HepG2 (cell line): ENCODE results near the gene KTI12. TPM values are rescaled to one million over a fixed set of nuclear protein-coding genes. Genes with fewer than 3 reads are reported as not detected.

Source experiments
- ARID5B ChIP-seq: IDR thresholded peaks from 2 replicates; pipeline ENCODE4 v1.4.0; 2020; ENCODE audit warnings: mild to moderate bottlenecking, missing genetic modification reagents
- ATF7-NPFF ChIP-seq: sonication (generic); formaldehyde crosslinking; IDR thresholded peaks from 2 replicates; pipeline ENCODE4 v1.8.1; 2023; ENCODE audit warnings: mild to moderate bottlenecking, low read depth, missing genetic modification reagents, moderate library complexity
- CCDC6 ChIP-seq: sonication (generic); formaldehyde crosslinking; IDR thresholded peaks from 2 replicates; pipeline ENCODE4 v1.8.1; 2022; ENCODE audit warnings: mild to moderate bottlenecking, missing genetic modification reagents, moderate library complexity
- FIP1L1 ChIP-seq: fragments of 200-400 bp; formaldehyde crosslinking; IDR thresholded peaks from 2 replicates; pipeline ENCODE4 v1.6.1; 2018; ENCODE audit warnings: low read depth, mild to moderate bottlenecking, low read length, moderate library complexity, borderline replicate concordance; ENCODE audit not compliant: insufficient read depth
- HDAC2 ChIP-seq: sonication (generic); formaldehyde crosslinking; IDR thresholded peaks from 2 replicates; pipeline ENCODE4 v1.4.0; 2020; ENCODE audit warnings: missing genetic modification reagents
- HNRNPUL1 ChIP-seq: fragments of 200-400 bp; formaldehyde crosslinking; IDR thresholded peaks from 2 replicates; pipeline ENCODE4 v1.6.1; 2017; ENCODE audit warnings: low read depth, mild to moderate bottlenecking, low read length, moderate library complexity
- MED13 ChIP-seq: sonication (generic); formaldehyde crosslinking; IDR thresholded peaks from 2 replicates; pipeline ENCODE4 v1.5.0; 2020; ENCODE audit warnings: missing genetic modification reagents
- MIER3 ChIP-seq: IDR thresholded peaks from 2 replicates; pipeline ENCODE4 v1.6.1; 2016; ENCODE audit warnings: missing compliant biosample characterization, borderline replicate concordance
- NFIB ChIP-seq: sonication (generic); formaldehyde crosslinking; IDR thresholded peaks from 2 replicates; pipeline ENCODE4 v1.9.0; 2021; ENCODE audit warnings: missing genetic modification reagents, mild to moderate bottlenecking, borderline replicate concordance
- RBM39 ChIP-seq: fragments of 200-400 bp; formaldehyde crosslinking; IDR thresholded peaks from one replicate; pipeline ENCODE4 v1.6.1; 2018; ENCODE audit warnings: antibody characterized with exemption, mild to moderate bottlenecking, low read depth, low read length; ENCODE audit not compliant: poor library complexity, severe bottlenecking
- SALL1 ChIP-seq: sonication (generic); formaldehyde crosslinking; IDR thresholded peaks from 2 replicates; pipeline ENCODE4 v1.8.0; 2022; ENCODE audit warnings: mild to moderate bottlenecking, missing genetic modification reagents
- SOX6 ChIP-seq, 2 experiments: fragments of 450-650 bp in 1 of 2; sonication (generic) in 1 of 2; formaldehyde crosslinking in 1 of 2; IDR thresholded peaks; 2 replicates each; pipeline versions ENCODE4 v1.4.0 to v1.6.1; 2017 to 2020; ENCODE audit warnings: antibody characterized with exemption in 1 of 2, mild to moderate bottlenecking in 1 of 2, missing genetic modification reagents in 1 of 2
- ZBTB37 ChIP-seq: sonication (generic); formaldehyde crosslinking; IDR thresholded peaks from 2 replicates; pipeline ENCODE4 v1.4.0; 2020; ENCODE audit warnings: mild to moderate bottlenecking, missing genetic modification reagents
- ZMYM4 ChIP-seq: sonication (generic); formaldehyde crosslinking; IDR thresholded peaks from 2 replicates; pipeline ENCODE4 v1.8.1; 2023; ENCODE audit warnings: mild to moderate bottlenecking, missing genetic modification reagents
- ZNF33A ChIP-seq: sonication (generic); formaldehyde crosslinking; IDR thresholded peaks from 2 replicates; pipeline ENCODE4 v1.5.1; 2020; ENCODE audit warnings: missing genetic modification reagents, mild to moderate bottlenecking, moderate library complexity, borderline replicate concordance
- ZNF362 ChIP-seq: sonication (generic); formaldehyde crosslinking; IDR thresholded peaks from 2 replicates; pipeline ENCODE4 v1.4.0; 2020; ENCODE audit warnings: missing genetic modification reagents, mild to moderate bottlenecking, borderline replicate concordance
- ZNF441 ChIP-seq: sonication (generic); formaldehyde crosslinking; IDR thresholded peaks from 2 replicates; pipeline ENCODE4 v1.7.0; 2021; ENCODE audit warnings: missing genetic modification reagents, borderline replicate concordance
- ZNF468 ChIP-seq: sonication (generic); formaldehyde crosslinking; IDR thresholded peaks from 2 replicates; pipeline ENCODE4 v1.8.0; 2022; ENCODE audit warnings: mild to moderate bottlenecking, moderate library complexity, missing genetic modification reagents
- ZNF670 ChIP-seq: sonication (generic); formaldehyde crosslinking; IDR thresholded peaks from 2 replicates; pipeline ENCODE4 v1.8.0; 2022; ENCODE audit warnings: mild to moderate bottlenecking, missing genetic modification reagents, borderline replicate concordance
- polyA plus RNA-seq, 8 experiments: library from polyadenylated mRNA; depleted of rRNA in 3 of 8; stranded (reverse) in 7 of 8; unstranded in 1 of 8; fragments of >200 nt; fragmentation: Illumina TruSeq in 4 of 8; extraction: Trizol in 4 of 8; gene quantifications; 2 replicates each; pipeline versions ENCODE4 v1.2.1 to v1.2.3, GENCODE V29; 2011 to 2016; ENCODE audit warnings: low read depth in 4 of 8, missing spikeins in 1 of 8, mixed read lengths in 1 of 8; ENCODE audit not compliant: insufficient read depth in 1 of 8
- total RNA-seq, 5 experiments: library from RNA; depleted of rRNA; stranded (reverse); fragments of >200 nt; fragmentation: Illumina TruSeq; extraction: Trizol; gene quantifications; 2 replicates each; pipeline ENCODE4 v1.2.3, GENCODE V29; 2016; ENCODE audit warnings: low read depth in 1 of 5
- TF ChIP-seq, protein P1 (sequence below): sonication (generic); formaldehyde crosslinking; IDR thresholded peaks from 2 replicates; pipeline ENCODE4 v1.4.0; 2020; ENCODE audit warnings: missing genetic modification reagents

KTI12 gene
- total and polyA plus RNA-seq, 2 of the 13 experiments (the other 11 are each of a cell fraction or from before 2014, with no cell fraction given): 7.4 to 10.2 TPM

DNA sequence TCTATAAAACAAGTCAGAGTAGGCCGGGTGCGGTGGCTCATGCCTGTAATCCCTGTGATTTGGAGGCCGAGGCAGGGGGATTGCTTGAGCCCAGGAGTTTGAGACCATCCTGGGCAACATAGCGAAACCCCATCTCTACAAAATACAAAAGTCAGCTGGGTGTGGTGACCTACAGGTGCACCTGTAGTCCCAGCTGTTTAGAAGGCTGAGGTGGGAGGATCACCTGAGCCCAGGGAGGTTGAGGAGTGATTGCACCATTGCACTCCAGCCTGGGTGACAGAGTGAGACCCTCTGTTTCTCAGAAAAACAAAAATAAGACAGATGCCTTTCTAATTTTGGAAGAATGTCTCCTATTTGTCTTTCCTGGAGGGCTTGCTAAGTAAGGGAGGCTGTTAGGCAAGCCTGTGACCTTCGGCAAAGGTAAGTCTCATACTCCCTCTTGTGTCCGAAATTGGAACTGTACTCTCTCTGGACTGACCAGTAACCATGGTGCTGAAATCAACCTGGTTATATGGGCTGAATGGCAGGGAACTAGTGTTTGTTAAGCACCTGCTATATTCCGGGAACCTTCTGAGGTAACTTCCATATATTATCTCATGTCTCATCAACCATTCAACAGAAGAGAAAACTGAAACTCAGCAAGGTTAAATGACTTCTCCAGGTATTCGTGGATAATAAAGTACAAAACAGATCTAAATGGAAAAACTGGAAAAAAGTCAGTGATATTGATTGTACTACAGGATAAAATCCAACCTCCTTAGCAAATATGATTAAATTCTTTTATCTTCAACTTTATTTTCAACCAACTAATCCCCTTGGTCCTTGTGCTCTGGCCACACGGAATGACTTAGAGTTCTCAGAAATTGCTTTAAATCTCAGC, 31.3 kb downstream of the KTI12 start (continued):
- TF ChIP-seq, protein P1, sequence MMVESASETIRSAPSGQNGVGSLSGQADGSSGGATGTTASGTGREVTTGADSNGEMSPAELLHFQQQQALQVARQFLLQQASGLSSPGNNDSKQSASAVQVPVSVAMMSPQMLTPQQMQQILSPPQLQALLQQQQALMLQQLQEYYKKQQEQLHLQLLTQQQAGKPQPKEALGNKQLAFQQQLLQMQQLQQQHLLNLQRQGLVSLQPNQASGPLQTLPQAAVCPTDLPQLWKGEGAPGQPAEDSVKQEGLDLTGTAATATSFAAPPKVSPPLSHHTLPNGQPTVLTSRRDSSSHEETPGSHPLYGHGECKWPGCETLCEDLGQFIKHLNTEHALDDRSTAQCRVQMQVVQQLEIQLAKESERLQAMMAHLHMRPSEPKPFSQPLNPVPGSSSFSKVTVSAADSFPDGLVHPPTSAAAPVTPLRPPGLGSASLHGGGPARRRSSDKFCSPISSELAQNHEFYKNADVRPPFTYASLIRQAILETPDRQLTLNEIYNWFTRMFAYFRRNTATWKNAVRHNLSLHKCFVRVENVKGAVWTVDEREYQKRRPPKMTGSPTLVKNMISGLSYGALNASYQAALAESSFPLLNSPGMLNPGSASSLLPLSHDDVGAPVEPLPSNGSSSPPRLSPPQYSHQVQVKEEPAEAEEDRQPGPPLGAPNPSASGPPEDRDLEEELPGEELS (CRISPR knock-in tag): no peak
- TF ChIP-seq ZNF670 (no peak), RBM39 (no peak), MED13 (CRISPR knock-in tag) (no peak), ZMYM4 (no peak), HDAC2 (CRISPR knock-in tag) (peak; percentile 31; the same call in 1 of the 2 replicates), ATF7-NPFF (CRISPR knock-in tag) (no peak), ZNF33A (CRISPR knock-in tag) (no peak), ZNF441 (CRISPR knock-in tag) (no peak), MIER3 (CRISPR knock-in tag) (0 out of 2 replicates have a peak, but pooled peaks have one; percentile 45), ZNF468 (CRISPR knock-in tag) (no peak), FIP1L1 (no peak), ZNF362 (no peak), SOX6 (IDR thresholded peaks at IDR 0.05) (no peak), SOX6 (CRISPR knock-in tag; IDR thresholded peaks at IDR 0.05) (peak; percentile 25; the same call in 1 of the 2 replicates), ZBTB37 (no peak), CCDC6 (CRISPR knock-in tag) (no peak), SALL1 (CRISPR knock-in tag) (no peak), NFIB (no peak), HNRNPUL1 (no peak), ARID5B (peak; percentile 12; the same call in 1 of the 2 replicates)
